HG02970 (cell line): ENCODE measurements around the gene RASSF4.

Experiments used
- ATAC-seq: cut with Tn5 transposase; IDR thresholded peaks from one replicate; pipeline ENCODE4 v1.9.1; 2021; ENCODE audit warnings: mild to moderate bottlenecking, moderate library complexity, moderate number of reproducible peaks; ENCODE audit not compliant: unreplicated experiment, low FRiP score

RASSF4 gene

DNA sequence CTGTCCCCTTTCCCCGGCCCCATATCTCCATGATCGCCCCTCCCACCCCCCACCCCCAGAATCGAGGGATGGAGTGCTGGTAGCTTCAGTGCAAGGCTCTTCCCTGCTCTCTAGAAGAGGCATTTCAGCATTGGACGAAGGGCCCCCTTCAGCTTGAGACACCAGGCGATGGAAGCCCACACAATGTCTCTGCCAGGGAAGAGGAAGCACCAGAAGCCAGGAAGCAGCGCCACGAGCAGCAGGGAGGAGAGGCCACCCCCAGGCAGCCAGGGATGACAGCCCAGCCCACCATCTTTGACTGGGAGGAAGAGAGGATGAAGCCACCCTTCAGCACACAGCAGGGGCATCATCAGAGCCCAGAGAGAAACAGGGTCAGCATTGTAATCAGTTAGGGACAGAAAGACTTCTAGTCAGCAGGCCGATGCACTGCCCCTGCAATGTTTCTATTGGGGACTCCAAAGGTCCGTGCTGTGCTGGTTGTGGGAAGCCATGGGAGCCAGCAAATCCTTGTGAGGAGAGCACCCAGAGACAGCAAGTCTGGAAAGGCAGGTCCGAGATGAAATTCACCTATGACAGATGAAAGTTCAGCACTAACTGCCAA lies 32.8 kb upstream of the RASSF4 start:
- no peak for ATAC-seq

DNA sequence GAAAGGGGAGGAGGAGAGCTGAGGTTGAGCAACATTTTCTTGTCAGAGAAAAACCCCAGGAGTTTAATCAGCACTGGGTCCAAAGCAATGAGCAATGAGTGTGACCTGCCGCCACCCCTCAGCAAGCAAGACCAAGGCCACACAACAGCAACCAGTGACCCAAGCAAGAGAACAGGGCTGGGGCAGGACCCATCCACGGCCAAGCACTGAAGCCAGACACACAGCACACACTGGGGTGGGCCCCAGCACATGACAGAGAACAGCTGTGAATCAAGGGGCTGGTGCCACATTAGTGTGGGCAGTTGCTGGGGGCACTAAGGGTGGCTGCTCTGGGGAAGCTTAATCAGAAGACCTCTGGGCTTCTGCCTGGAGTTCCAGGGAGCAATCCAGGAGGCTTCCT lies 32.2 kb upstream of the RASSF4 start:
- ATAC-seq, result no peak

GRCh38 chr10:44928462-44928861 lies 31.1 kb upstream of the RASSF4 start:
- no peak for ATAC-seq

DNA sequence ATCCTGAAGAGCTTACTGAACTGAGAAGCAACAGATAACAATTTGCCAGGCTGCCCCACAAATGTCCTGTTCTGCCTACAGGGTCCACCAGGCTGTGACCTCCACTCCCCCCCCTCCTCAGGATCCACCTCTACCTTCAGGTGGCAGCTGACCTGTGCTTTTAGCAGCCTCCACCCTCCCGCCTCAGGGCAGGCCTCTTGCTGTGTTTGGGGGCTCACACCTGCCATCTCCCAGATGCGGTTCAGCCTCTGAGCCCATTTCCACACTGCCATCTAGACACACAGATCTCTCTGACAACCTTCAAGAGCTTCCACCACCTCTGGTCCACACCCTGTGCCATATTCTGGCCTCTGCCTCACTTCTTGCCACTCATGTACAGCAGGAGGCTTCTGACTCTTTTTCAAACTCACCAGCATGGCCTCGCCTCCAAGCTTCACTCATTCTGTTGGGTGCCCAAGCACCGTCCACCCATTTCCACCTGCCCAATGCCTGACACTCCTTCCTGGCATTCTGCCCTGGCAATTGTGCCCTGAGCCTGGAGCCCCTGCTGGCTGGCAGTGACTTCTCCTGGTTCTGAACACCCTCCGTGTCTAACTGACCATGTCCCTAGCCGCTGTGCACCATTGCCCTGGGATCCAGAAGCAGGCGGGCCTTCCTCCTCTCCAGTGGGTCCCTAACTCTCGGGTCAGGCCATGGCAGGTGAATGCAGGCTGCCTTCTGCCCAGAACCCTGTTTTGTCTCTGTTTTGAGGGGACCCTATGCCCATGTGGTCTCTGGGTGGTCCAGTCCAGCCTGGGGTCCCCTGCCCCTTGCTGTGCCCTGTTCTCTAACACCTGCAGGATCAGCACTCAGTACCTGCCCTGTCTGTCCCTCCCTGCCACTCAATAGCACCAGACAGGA lies 30.0 kb upstream of the RASSF4 start:
- ATAC-seq, result no peak

- ATAC-seq, result no peak
Observed at GRCh38 chr10:44930904-44931620, 28.5 kb upstream of the RASSF4 start.

DNA sequence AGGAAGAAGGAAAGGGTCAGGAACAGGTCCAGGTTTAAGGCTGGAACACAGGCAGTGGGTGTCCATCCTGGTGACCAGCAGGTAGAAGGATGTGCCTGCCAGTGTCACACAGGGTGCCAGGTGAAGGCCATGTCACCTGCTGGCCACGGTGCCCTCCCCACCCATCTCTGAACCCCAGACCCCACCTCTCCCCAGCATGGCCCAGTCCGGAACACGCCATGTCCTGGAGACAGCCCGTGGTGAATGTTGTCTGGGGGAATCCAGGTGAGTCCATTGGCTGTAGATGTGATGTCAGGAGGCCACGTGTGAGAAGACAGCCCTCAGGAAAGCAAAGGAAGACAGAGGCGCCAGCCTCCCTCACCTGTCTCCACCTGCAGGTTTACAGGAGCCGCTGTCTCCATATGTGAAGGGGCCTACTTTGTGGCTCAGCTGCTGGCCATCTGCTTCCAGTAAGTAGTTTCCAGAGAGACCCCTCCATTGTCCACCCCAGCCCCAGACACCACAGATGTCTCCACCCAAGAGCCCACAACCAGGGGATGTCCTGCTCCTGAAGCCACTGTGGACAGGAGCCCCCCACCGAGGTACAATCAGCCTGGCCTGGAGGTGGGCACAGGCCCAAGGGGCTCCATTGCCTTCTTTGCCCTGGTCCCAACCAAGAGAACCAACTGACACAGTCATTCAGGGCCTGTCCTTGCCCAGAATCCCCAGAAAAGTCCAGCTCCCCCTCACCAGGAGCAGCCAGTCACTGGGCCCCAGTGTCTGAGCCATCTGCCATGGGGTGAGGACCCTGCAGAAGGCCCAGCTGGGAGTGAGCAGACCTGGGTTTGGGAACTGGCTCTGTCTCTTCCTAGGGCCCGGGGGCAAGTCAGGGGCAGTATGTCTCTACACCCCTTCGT lies 27.7 kb upstream of the RASSF4 start:
- ATAC-seq, result no peak

- ATAC-seq, result peak; percentile 82
Observed at GRCh38 chr10:44932517-44933450, 26.8 kb upstream of the RASSF4 start.

DNA sequence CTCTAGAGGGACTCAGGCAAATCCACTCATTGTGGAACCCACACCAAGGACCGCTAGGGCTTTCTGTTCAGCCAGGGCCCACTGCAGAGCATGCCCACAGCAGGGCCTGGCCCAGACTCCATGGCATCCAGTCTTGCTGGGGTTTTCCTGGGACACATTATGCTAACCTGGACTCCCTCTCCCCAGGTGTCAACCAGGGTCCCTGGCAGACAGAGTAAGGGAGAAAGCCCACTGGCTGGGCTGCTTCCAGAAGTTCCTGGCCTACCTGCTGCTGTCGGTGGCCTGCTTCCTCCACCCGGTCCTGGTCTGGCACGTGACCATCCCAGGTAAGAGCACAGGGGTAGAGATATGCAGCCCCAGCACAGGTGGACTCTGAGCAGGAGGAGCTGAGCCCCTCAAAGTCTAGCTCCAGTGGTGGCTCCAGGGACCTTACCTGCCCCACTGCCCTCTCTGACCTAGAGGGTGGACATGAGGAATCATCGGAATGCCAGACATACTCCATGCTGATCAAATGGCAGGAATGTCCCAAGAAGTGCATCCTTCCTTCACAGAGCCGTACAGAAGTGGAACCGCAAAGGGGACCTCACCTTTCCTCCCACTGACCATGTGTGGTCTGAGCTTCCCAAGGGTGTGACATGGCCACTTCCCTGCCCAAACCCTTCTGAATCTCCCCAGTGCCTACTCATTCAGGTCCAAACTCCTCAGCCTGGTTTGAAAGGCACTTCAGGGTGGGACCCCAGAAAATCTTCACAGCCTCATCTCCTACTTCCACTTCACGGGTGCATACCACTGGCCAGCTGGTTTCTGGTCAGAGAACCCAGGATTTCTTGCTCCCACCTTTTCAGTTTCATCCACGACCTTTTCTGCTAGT lies 25.9 kb upstream of the RASSF4 start:
- no peak for ATAC-seq

DNA sequence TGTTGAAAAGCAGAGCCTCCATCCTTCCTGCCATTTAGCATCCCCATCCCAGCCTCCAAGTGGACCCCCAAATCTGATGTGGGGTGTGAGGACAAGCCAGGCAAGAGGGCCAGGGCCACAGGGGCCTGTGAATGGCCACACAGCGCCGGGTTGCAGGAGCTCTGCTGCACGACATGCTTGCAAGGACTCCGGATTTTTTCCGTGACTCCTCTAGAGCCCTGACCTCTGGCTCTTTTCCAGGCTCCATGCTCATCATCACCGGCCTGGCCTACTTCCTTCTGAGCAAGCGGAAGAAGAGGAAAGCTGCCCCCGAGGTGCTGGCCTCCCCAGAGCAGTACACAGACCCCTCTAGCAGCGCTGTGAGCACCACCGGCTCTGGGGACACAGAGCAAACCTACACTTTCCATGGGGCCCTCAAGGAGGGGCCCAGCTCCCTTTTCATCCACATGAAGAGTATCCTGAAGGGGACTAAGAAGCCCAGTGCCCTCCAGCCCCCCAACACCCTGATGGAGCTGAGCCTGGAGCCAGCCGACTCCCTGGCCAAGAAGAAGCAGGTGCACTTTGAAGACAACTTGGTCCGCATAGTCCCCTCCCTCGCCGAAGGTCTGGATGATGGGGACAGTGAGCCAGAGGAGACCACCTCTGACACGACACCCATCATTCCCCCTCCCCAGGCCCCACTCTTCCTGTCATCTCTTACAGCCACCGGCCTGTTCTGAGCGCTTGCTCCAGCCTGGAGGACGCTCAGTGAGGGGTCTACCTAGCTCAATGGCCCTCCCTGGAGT lies 25.0 kb upstream of the RASSF4 start:
- ATAC-seq, result no peak

GRCh38 chr10:44935201-44935965 lies 24.2 kb upstream of the RASSF4 start:
- ATAC-seq, result no peak

GRCh38 chr10:44935966-44936295 lies 23.7 kb upstream of the RASSF4 start:
- ATAC-seq, result no peak

DNA sequence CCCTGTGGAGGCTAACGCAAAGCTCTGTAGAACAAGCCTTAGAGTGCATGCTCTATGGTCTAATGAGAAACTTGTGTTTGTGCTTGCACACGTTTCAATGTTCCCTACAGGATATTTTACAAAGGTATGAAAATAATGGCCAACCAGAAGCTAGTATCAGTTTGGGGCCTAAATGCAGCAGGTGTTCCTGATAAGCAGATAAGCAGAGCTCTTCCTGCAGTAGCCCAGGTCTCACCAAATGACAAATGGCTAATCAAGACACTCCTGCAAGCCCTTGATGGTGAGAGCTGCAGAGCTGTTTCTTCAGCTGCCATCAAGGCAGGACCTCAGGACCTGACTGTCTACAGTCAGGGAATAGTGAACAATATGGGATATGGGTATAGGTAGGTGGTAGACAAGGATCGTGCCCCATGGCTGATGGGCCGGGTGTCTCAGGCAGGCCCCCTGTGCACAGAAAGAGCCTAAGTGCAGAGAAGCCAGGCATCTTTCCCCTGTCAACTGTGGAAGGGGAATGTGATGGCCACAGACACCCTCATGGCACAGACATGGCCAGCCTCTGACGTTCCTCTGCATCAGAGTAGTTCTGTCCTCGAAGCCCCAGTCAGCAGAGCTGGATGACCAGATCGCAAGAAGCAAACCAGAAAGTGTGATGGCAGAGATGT lies 23.2 kb upstream of the RASSF4 start:
- no peak for ATAC-seq

GRCh38 chr10:44937196-44938005 lies 22.2 kb upstream of the RASSF4 start:
- no peak for ATAC-seq

- ATAC-seq, result no peak
Observed at GRCh38 chr10:44938956-44939355, 20.6 kb upstream of the RASSF4 start.

DNA sequence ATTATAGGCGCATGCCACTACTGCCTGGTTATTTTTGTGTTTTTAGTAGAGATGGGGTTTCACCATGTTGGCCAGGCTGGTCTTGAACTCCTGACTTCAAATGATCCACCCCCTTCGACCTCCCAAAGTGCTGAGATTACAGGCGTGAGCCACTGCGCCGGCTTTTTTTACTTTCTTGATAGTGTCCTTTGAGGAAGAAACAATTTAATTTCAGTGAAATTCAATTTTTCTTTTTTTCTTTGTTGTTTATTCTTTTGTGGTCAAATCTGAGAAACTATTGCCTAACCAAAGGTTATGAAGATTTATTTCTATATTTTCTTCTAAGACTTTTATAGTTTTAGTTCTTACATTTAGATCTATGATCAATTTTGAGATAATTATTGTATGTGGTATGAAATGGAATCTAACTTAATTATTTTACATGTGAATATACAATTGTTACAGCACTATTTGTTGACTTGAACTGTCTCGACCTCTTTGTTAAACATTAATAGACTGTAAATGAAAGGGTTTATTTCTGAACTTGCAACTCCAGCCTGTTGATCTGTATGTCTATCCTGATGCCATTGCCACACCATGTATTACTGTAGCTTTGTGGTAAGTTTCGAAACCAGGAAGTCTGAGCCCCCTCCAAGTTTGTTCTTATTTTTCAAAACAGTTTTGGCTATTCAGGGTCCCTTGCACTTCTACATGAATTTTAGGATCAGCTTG lies 19.8 kb upstream of the RASSF4 start:
- no peak for ATAC-seq
